ENCODE data around the gene IL4. TPM values are rescaled to one million over a fixed set of nuclear protein-coding genes. Genes with fewer than 3 reads are reported as not detected.
A peak's percentile ranks its signal among the peaks of the same experiment; 100 is the strongest.

Gene IL4
- total and polyA plus RNA-seq, 9 of the 15 experiments (the other 6 are each of a cell fraction or from before 2014, with no cell fraction given), result 0.22 to 0.62 TPM; not detected in 7

- TF ChIP-seq WHSC1 (IDR thresholded peaks at IDR 0.05; ENCODE audit: low read length), result no peak
- TF ChIP-seq NBN (IDR thresholded peaks at IDR 0.05; ENCODE audit: low read depth), result 0 out of 2 replicates have a peak, but pooled peaks have one; percentile 28
- TF ChIP-seq, protein P1, sequence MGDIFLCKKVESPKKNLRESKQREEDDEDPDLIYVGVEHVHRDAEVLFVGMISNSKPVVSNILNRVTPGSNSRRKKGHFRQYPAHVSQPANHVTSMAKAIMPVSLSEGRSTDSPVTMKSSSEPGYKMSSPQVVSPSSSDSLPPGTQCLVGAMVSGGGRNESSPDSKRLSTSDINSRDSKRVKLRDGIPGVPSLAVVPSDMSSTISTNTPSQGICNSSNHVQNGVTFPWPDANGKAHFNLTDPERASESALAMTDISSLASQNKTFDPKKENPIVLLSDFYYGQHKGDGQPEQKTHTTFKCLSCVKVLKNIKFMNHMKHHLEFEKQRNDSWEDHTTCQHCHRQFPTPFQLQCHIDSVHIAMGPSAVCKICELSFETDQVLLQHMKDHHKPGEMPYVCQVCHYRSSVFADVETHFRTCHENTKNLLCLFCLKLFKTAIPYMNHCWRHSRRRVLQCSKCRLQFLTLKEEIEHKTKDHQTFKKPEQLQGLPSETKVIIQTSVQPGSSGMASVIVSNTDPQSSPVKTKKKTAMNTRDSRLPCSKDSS (IDR thresholded peaks at IDR 0.05; ENCODE audit: low read depth, partially characterized antibody), result no peak
- TF ChIP-seq KAT7 (CRISPR knock-in tag; IDR thresholded peaks at IDR 0.05; ENCODE audit: borderline replicate concordance), result peak; percentile 98
- peak; percentile 67 for TF ChIP-seq SMARCA4 (IDR thresholded peaks at IDR 0.05)
- TF ChIP-seq RREB1 (CRISPR knock-in tag; IDR thresholded peaks at IDR 0.05), result peak; percentile 95
- peak; percentile 76; the same call in 1 of the 2 replicates for TF ChIP-seq CLOCK (CRISPR knock-in tag; IDR thresholded peaks at IDR 0.05; ENCODE audit: borderline replicate concordance)
- TF ChIP-seq KDM2B (CRISPR knock-in tag; IDR thresholded peaks at IDR 0.05), result 0 out of 2 replicates have a peak, but pooled peaks have one; percentile 20
- TF ChIP-seq AFF1 (IDR thresholded peaks at IDR 0.05; ENCODE audit: low read depth in 1 of 2, partially characterized antibody in 2 of 2), result no peak
- TF ChIP-seq ZNF165 (CRISPR knock-in tag; IDR thresholded peaks at IDR 0.05; ENCODE audit: borderline replicate concordance), result peak; percentile 96
- TF ChIP-seq HNRNPL (IDR thresholded peaks at IDR 0.05; ENCODE audit: low read depth, low read length), result 0 out of 2 replicates have a peak, but pooled peaks have one; percentile 39
- TF ChIP-seq FOXJ3 (CRISPR knock-in tag; IDR thresholded peaks at IDR 0.05), result no peak
Observed at GRCh38 chr5:132666310-132667123, 7.3 kb upstream of the IL4 start (continued).

Data from K562 (cell line).